Liver (tissue), 9 donors: ENCODE data around the gene ZNF280D. TPM values are rescaled to one million over a fixed set of nuclear protein-coding genes. Genes with fewer than 3 reads are reported as not detected.

Source experiments
- DNase-seq: peaks from one replicate; pipeline ENCODE4 v3.0.0-alpha.2; 2017; ENCODE audit warnings: low spot score
- H3K27ac ChIP-seq, 2 donors: one replicate each; pipeline ENCODE4 v1.7.0; 2013; ENCODE audit warnings: inconsistent platforms in 2 of 2, low read length in 2 of 2, control low read depth in 1 of 2, low read depth in 1 of 2, mild to moderate bottlenecking in 1 of 2
- H3K27me3 ChIP-seq, 4 donors: one replicate each; pipeline versions ENCODE4 v1.6.1 to v1.7.0; 2013; ENCODE audit warnings: low read length in 3 of 4, inconsistent platforms in 1 of 4, mild to moderate bottlenecking in 1 of 4, moderate library complexity in 1 of 4; ENCODE audit not compliant: control insufficient read depth in 4 of 4, insufficient read depth in 4 of 4
- H3K36me3 ChIP-seq, 4 donors: one replicate each; pipeline versions ENCODE4 v1.6.1 to v1.7.0; 2013; ENCODE audit warnings: low read length in 3 of 4, mild to moderate bottlenecking in 3 of 4, low read depth in 1 of 4, moderate library complexity in 1 of 4; ENCODE audit not compliant: control insufficient read depth in 4 of 4, insufficient read depth in 3 of 4
- H3K4me1 ChIP-seq, 4 donors: one replicate each; pipeline versions ENCODE4 v1.6.1 to v1.7.0; 2013; ENCODE audit warnings: low read length in 3 of 4, mild to moderate bottlenecking in 3 of 4, moderate library complexity in 1 of 4; ENCODE audit not compliant: control insufficient read depth in 4 of 4, insufficient read depth in 4 of 4
- H3K4me3 ChIP-seq, 3 donors: one replicate each; pipeline versions ENCODE4 v1.6.1 to v1.7.0; 2013; ENCODE audit warnings: low read length in 3 of 3, control low read depth in 1 of 3, low read depth in 1 of 3, mild to moderate bottlenecking in 1 of 3
- H3K9ac ChIP-seq, 2 donors: one replicate each; pipeline ENCODE4 v1.7.0; 2013; ENCODE audit warnings: low read length in 2 of 2, mild to moderate bottlenecking in 2 of 2, moderate library complexity in 2 of 2, control low read depth in 1 of 2, low read depth in 1 of 2
- H3K9me3 ChIP-seq, 4 donors: one replicate each; pipeline versions ENCODE4 v1.6.1 to v1.7.0; 2013; ENCODE audit warnings: low read length in 3 of 4; ENCODE audit not compliant: control insufficient read depth in 4 of 4
- ATF3 ChIP-seq: IDR thresholded peaks from 2 replicates; pipeline ENCODE4 v1.6.1; 2016; ENCODE audit warnings: antibody characterized with exemption
- CTCF ChIP-seq: fragments of 150-350 bp; IDR thresholded peaks from 2 replicates; pipeline ENCODE4 v1.5.1; 2017; ENCODE audit warnings: improper control_type of control experiment, low read depth, low read length; ENCODE audit not compliant: missing input control
- FOXA1 ChIP-seq: IDR thresholded peaks from 2 replicates; pipeline ENCODE4 v1.6.1; 2016; ENCODE audit warnings: antibody characterized with exemption
- FOXA2 ChIP-seq: IDR thresholded peaks from 2 replicates; pipeline ENCODE4 v1.6.1; 2016; ENCODE audit warnings: antibody characterized with exemption
- GABPA ChIP-seq, 2 donors: IDR thresholded peaks in 1 of 2; conservative IDR thresholded peaks in 1 of 2; 2 replicates each; pipeline ENCODE4 v1.6.1; 2016; ENCODE audit warnings: antibody characterized with exemption in 2 of 2, mild to moderate bottlenecking in 1 of 2, moderate library complexity in 1 of 2
- HNF4A ChIP-seq, 2 donors: conservative IDR thresholded peaks; 2 replicates each; pipeline ENCODE4 v1.6.1; 2016; ENCODE audit warnings: antibody characterized with exemption in 2 of 2, mild to moderate bottlenecking in 2 of 2
- HNF4G ChIP-seq: IDR thresholded peaks from 2 replicates; pipeline ENCODE4 v1.6.1; 2016; ENCODE audit warnings: antibody characterized with exemption
- JUND ChIP-seq, 2 donors: IDR thresholded peaks; 2 replicates each; pipeline ENCODE4 v1.6.1; 2016; ENCODE audit warnings: antibody characterized with exemption in 2 of 2
- MAX ChIP-seq: IDR thresholded peaks from 2 replicates; pipeline ENCODE4 v1.6.1; 2016; ENCODE audit warnings: antibody characterized with exemption
- NR2F2 ChIP-seq: IDR thresholded peaks from 2 replicates; pipeline ENCODE4 v1.6.1; 2016; ENCODE audit warnings: antibody characterized with exemption
- RAD21 ChIP-seq, 2 donors: IDR thresholded peaks; 2 replicates each; pipeline ENCODE4 v1.6.1; 2016; ENCODE audit warnings: antibody characterized with exemption in 2 of 2, mild to moderate bottlenecking in 2 of 2
- REST ChIP-seq: IDR thresholded peaks from 2 replicates; pipeline ENCODE4 v1.6.1; 2016; ENCODE audit warnings: antibody characterized with exemption, mild to moderate bottlenecking
- RXRA ChIP-seq, 2 donors: IDR thresholded peaks; 2 replicates each; pipeline ENCODE4 v1.6.1; 2017 to 2018; ENCODE audit warnings: antibody characterized with exemption in 2 of 2, mild to moderate bottlenecking in 1 of 2
- SP1 ChIP-seq: IDR thresholded peaks from 2 replicates; pipeline ENCODE4 v1.6.1; 2018; ENCODE audit warnings: antibody characterized with exemption, mild to moderate bottlenecking
- TAF1 ChIP-seq: conservative IDR thresholded peaks from 2 replicates; pipeline ENCODE4 v1.6.1; 2016; ENCODE audit warnings: antibody characterized with exemption, mild to moderate bottlenecking
- ZBTB33 ChIP-seq: IDR thresholded peaks from 2 replicates; pipeline ENCODE4 v1.6.1; 2016; ENCODE audit warnings: antibody characterized with exemption
- WGBS: extraction: QIAGEN DNeasy Blood & Tissue Kit; methylation state at CpG from one replicate; pipeline ENCODE4 v1.1.7; 2013; 5-methylcytosine and 5-hydroxymethylcytosine counted together
- polyA plus RNA-seq, 2 donors: library from polyadenylated mRNA; stranded (reverse) in 1 of 2; unstranded in 1 of 2; fragments of 200-250 nt in 1 of 2; fragments of >200 nt in 1 of 2; fragmentation: Nextera tagmentation in 1 of 2; extraction: Ambion mirVana in 1 of 2; gene quantifications; one replicate each; pipeline versions ENCODE4 v1.2.1 to v1.2.3, GENCODE V29; 2013 to 2015
- total RNA-seq, 2 donors: library from RNA; depleted of rRNA; stranded (reverse); fragments of >200 nt; gene quantifications; one replicate each; pipeline ENCODE4 v1.2.3, GENCODE V29; 2014
- donor health status: healthy.
- donor health status: healthy.
- donor health status: healthy.
- donor health status: healthy.
- donor health status: healthy.

Gene ZNF280D
- total and polyA plus RNA-seq, 4 donors: 5.2 to 32.6 (median 18.9) TPM

- no peak for DNase-seq
- Histone ChIP-seq H3K27me3 (no peaks in the 10 kb centered on the region), H3K9ac (no peak overlapping the region), H3K4me1 (no peaks in the 10 kb centered on the region), H3K9me3 (no peaks in the 10 kb centered on the region), H3K36me3 (no peaks in the 10 kb centered on the region), H3K4me3 (no peak overlapping the region), H3K27ac (no peak overlapping the region)
- no peak for TF ChIP-seq MAX
- 82% methylated on average over 2 of the region's 2 CpGs for WGBS
Measured at GRCh38 chr15:56741541-56741940, 8.2 kb upstream of the ZNF280D start.

- H3K9me3 ChIP-seq: no peaks in the 10 kb centered on the region
- no peak overlapping the region for H3K27ac ChIP-seq
- no peaks in the 10 kb centered on the region for H3K36me3 ChIP-seq
- no peak for TF ChIP-seq JUND (IDR thresholded peaks at IDR 0.05)
- no peak for TF ChIP-seq MAX
- no peak for TF ChIP-seq RXRA (IDR thresholded peaks at IDR 0.05)
- TF ChIP-seq SP1: no peak
- no peak for TF ChIP-seq GABPA (IDR thresholded peaks at IDR 0.05 in 1 of 2, conservative IDR thresholded peaks at IDR 0.05 in 1 of 2)
- no peak for TF ChIP-seq FOXA1
- TF ChIP-seq TAF1: no peak
- TF ChIP-seq NR2F2: no peak
- no peak for TF ChIP-seq FOXA2
- TF ChIP-seq REST: no peak
- TF ChIP-seq HNF4G: no peak
- TF ChIP-seq CTCF: no peak
- no peak for TF ChIP-seq ATF3
- no peak for TF ChIP-seq ZBTB33
- TF ChIP-seq RAD21 (IDR thresholded peaks at IDR 0.05): no peak
- TF ChIP-seq HNF4A (conservative IDR thresholded peaks at IDR 0.05): no peak
- H3K4me3 ChIP-seq: no peak overlapping the region
- DNase-seq: no peak
- H3K27me3 ChIP-seq: no peaks in the 10 kb centered on the region
- no peaks in the 10 kb centered on the region for H3K4me1 ChIP-seq
- no peak overlapping the region for H3K9ac ChIP-seq
Measured at GRCh38 chr15:56739964-56740640, 6.8 kb upstream of the ZNF280D start.
